NCI-H82 (cell line): ENCODE data around the gene MAST2.
"Not testable (repeated sequence)": the region's sequence is repeated elsewhere in the genome, so short reads cannot be mapped to it uniquely, and the experiment has no call there.

ENCODE experiments used
- DNase-seq: peaks from one replicate; lab custom pipeline; 2025; lab: John Stamatoyannopoulos, UW

Gene MAST2

DNA sequence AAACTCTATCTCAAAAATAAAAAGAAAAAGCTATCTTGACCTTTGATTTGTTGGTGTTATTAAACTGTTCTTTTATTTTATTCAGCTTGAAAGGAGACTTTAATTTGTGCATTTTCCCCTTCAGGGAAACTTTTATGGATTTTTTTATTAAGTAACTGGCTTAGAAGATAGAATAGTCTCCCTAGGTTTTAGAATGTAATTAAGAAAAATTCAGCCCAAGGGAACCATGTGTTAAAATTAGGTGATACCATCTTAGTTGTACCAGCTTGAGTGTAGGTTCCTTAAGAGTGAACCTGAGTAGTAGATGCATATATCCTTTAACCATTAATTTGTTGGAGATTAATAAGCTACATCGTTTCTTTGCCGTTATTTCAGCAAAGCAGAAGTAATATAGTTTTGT, 11.4 kb downstream of the MAST2 start:
- DNase-seq = no peak

GRCh38 chr1:45815667-45816458, 12.5 kb downstream of the MAST2 start:
- no peak for DNase-seq

DNA sequence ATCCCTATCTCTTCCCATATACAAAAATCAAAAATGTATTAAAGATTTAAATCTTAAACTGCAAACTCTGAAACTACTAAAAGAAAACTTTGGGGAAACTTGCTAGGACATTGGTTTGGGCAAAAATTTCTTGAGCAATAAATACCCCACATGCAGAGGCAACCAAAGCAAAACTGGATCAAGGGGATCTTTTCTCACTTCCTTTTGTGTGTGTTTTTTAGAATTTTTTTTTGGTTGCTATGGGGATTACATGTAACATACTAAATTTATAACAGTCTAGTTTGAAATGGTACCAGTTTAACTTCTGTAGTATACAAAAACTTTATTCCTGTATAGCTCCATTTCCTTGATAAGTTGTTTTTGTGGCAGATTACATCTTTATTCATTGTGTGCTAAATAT, 16.8 kb downstream of the MAST2 start:
- no peak for DNase-seq

DNA sequence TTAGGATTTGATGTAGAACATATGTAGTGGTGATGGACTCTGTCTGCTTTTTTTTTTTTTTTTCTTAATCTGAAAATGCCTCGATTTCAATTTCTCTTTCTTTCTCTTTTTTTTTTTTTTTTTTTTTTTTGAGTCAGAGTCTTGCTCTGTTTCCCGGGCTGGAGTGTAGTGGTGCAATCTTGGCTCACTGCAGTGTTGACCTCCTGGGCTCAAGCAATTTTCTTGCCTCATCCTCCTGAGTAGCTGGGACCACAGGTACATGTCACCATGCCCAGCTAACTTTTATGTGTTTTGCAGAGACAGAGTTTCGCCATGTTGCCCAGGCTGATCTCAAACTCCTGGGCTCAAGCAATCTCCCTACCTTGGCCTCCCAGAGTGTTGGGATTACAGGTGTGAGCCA, 17.4 kb downstream of the MAST2 start:
- DNase-seq = no peak

DNA sequence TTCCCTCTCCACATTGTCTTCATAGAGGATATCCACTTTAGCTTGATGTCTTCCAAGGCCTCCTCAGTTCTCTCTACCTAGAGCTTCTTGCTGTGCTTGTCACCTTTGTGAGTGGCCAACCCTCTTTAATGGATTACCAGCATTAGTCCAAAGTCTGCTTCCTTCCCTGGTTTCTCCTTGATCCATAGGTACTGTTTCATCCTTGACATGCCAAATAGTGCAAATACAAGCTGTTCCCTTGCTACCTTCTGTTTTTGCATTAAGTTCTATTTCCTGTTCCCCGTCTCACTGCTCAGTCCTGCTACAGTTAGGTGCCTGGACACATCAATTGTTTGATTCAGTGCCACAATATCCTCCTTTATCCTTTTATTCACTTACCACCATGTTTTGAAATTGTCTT, 19.2 kb downstream of the MAST2 start:
- peak; percentile 10 for DNase-seq

- DNase-seq = no peak
Observed at GRCh38 chr1:45824607-45825006, 21.2 kb downstream of the MAST2 start.

DNA sequence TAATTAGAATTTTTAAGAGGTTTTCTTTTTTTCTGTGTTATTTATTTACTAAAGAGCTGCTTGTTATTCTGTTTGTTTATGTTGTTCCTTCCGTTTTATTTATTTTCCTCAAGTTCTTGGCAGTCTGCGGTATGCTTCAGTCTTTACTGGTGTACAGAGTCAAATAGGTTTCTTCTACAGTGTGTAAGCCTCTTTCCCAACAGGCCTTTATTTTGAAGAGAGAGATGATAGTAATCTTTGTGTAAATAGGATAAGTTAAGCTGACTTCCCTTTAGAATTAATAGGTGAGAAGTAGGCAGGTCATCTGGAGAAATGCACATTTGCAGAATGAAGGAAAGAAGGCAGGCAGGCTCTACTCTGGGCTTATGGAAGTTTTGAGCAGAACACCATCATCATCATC, 23.8 kb downstream of the MAST2 start:
- peak; percentile 12 for DNase-seq

GRCh38 chr1:45828841-45829240, 25.4 kb downstream of the MAST2 start:
- DNase-seq = no peak

DNA sequence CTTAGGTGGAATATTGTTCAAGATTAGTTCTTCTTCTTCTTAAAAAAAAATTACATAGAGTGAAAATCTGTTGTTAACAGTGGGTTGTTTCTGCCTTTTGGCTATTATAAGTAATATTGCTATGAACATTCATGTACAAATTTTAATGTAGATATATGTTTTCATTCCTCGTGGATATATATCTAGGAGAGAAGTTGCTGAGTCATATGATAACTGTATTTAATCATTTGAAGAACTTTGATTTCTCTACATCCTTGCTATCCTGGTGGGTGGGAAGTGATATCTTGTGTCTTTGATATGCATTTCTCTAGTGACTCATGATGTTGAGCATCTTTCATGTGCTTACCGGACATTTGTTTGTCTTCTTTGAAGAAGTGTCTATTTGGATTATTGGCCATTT, 29.9 kb downstream of the MAST2 start:
- DNase-seq = no peak

- no peak for DNase-seq
Observed at GRCh38 chr1:45834689-45835088, 31.3 kb downstream of the MAST2 start.

DNA sequence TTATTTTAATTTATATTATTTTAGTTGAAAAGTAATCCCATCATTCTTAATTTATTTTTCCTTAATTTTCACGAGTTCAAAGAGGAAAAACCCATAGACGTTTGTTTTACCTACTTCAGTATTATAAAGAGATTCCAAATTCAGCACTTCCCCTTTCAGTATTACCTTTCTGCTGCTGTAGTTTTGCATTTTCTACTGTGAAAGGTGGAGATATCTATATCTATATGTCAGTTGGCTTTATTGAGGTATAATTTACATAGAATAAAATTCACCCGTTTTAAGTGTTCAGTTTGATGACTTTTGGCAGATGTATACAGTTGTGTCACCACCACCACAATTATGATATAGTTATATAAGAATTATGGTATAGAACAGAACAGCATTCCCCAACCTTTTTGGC, 33.0 kb downstream of the MAST2 start:
- no peak for DNase-seq

GRCh38 chr1:45836861-45837260, 33.4 kb downstream of the MAST2 start:
- DNase-seq = not testable (repeated sequence)

DNA sequence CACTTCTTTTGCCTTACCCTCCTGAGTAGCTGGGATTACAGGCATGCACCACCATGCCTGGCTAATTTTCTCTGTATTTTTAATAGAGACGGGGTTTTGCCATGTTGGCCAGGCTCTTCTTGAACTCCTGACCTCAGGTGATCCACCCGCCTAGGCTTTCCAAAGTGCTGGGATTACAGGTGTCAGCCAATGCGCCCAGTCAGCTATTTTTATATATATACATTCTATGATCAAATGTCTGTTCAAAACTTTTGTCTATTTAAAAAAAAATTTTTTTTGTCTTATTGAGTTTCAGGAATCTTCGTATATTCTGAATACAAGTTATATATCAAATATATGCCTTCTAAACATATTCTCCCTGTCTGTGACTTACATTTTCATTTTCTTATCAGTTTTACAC, 34.9 kb downstream of the MAST2 start:
- DNase-seq = not testable (repeated sequence)

GRCh38 chr1:45840704-45841103, 37.3 kb downstream of the MAST2 start:
- DNase-seq = no peak

- DNase-seq = no peak
Observed at GRCh38 chr1:45842786-45843185, 39.4 kb downstream of the MAST2 start.

GRCh38 chr1:45843474-45843905, 40.1 kb downstream of the MAST2 start:
- DNase-seq = no peak

DNA sequence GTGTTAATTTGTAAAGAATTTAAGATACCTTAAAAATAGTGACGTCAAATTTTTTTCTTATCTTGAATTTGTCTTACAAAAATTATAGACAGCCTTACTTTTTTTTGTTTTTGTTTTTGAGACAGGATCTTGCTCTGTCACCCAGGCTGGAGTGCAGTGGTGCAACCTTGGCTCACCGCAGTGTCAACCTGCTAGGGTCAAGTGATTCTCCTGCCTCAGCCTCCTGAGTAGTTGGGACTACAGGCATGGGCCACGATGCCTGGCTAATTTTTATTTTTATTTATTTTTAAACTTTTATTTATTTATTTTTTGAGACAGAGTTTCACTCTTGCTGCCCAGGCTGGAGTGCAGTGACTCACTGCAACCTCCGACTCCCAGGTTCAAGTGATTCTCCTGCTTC, 40.6 kb downstream of the MAST2 start:
- DNase-seq = not testable (repeated sequence)

DNA sequence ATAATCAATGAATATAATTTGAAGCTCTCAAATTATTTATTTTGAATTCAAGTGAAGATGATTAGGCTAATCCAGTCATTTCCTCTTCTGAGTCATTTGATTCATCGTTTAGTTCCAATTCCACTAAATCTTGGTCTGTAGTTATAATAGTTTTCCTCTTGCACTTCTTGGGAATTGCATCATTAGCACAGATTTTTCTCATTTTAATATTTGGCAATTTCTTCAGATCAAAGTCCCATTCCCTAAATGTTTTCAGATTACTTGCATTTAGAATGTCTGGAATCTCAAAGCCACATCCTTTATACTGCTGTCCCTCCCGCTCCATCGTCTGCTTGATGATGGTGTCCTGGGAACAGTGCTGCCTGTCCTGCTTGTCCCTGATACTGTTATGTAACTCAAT, 43.5 kb downstream of the MAST2 start:
- no peak for DNase-seq

- DNase-seq = no peak
Observed at GRCh38 chr1:45848097-45848496, 44.7 kb downstream of the MAST2 start.

GRCh38 chr1:45848714-45849113, 45.3 kb downstream of the MAST2 start:
- no peak for DNase-seq

DNA sequence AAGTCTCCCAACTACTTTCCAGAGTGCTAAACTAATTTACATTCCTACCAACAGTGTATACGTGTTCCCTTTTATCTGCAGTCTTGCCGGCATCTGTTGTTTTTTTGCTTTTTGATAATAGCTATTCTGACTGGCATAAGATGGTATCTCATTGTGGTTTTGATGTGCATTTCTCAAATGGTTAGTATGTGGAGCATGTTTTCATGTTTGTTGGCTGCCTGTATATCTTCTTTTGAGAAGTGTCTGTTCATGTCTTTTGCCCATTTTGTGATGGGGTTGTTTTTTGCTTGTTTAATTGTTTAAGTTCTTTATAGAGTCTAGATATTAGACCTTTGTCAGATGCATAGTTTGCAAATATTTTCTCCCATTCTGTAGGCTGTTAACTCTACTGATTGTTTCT, 46.6 kb downstream of the MAST2 start:
- DNase-seq = no peak

DNA sequence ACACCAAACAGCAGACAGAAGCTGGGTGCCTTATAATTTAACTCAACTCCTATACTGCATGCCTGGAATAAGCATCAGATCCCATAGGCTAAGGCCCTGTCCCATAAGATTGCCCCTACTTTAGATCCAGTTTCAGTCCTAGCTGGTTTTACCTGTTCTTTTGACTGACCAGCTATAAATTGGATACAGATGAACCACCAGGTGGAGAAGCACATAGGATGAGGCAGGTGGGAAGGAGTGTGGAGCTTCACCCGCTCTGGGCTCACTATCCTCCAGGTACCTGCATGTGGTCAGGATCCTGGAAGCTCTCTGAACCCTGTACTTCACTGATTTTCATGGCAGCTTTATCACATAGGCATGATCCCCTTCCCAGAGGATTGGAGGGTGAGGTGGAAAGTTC, 51.3 kb downstream of the MAST2 start:
- no peak for DNase-seq

GRCh38 chr1:45857101-45857700, 53.8 kb downstream of the MAST2 start:
- DNase-seq = no peak
